ENCODE measurements around the gene KAT8.
"Not testable (repeated sequence)": the region's sequence is repeated elsewhere in the genome, so short reads cannot be mapped to it uniquely, and the experiment has no call there.

The KAT8 gene

DNA sequence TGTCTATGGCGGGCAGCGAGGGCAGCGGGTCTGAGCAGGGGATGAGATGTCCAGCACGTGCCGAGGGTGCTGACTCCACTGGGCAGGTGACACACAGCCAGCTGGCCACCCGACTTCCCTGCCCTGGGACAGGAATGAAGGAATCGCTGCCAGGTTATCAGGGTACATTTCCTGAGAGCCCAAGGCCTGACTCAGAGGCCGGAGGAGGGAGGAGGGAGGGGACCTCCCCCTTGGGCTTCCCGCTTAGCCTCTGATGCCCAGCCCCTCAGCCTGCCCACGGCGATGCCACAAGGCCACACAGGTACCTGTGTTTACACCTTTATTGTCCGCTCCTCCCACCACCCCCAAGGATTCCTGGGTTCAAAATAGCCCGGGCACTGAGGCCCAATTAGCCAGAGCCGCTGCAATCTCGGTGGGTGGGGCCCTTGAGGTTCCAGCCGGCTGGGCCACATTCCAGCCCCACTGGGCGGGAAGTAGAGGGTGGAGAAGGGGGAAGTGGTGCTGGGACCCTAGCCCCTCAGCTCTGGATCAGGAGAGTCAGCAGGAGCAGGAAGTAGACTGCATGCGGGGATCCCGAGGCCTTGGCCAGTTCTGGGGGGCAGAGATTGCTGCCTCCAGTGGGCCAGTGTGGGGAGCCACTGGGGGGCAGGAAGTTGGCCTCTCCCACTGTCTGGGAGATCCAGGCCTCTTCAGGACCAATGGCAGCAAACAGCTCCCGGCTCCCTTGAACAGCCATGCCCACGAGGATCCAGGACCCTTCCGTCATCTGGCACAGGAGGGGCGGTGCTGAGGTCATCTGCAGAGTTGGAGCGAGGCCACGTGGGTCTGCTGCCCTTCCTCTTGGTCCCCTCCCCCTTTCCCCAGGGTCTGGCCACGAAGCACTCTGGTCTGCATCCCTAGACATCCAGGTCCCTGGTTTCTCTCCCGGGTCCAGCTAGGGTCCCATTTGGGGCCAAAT, 21.4 kb downstream of the KAT8 start:
- Histone ChIP-seq H3K27ac (no peak overlapping the region), H3K27me3 (ENCODE audit: insufficient read depth, low read depth, severe bottlenecking) (no peaks in the 10 kb centered on the region), H3K4me3 (ENCODE audit: low read depth, low read length) (no peak overlapping the region), H3K9me3 (ENCODE audit: severe bottlenecking) (no peaks in the 10 kb centered on the region), H3K36me3 (no peaks in the 10 kb centered on the region)
- no peak for DNase-seq
- TF ChIP-seq, protein P1, sequence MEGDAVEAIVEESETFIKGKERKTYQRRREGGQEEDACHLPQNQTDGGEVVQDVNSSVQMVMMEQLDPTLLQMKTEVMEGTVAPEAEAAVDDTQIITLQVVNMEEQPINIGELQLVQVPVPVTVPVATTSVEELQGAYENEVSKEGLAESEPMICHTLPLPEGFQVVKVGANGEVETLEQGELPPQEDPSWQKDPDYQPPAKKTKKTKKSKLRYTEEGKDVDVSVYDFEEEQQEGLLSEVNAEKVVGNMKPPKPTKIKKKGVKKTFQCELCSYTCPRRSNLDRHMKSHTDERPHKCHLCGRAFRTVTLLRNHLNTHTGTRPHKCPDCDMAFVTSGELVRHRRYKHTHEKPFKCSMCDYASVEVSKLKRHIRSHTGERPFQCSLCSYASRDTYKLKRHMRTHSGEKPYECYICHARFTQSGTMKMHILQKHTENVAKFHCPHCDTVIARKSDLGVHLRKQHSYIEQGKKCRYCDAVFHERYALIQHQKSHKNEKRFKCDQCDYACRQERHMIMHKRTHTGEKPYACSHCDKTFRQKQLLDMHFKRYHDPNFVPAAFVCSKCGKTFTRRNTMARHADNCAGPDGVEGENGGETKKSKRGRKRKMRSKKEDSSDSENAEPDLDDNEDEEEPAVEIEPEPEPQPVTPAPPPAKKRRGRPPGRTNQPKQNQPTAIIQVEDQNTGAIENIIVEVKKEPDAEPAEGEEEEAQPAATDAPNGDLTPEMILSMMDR (IDR thresholded peaks at IDR 0.05; ENCODE audit: low read depth, low read length) = no peak

DNA sequence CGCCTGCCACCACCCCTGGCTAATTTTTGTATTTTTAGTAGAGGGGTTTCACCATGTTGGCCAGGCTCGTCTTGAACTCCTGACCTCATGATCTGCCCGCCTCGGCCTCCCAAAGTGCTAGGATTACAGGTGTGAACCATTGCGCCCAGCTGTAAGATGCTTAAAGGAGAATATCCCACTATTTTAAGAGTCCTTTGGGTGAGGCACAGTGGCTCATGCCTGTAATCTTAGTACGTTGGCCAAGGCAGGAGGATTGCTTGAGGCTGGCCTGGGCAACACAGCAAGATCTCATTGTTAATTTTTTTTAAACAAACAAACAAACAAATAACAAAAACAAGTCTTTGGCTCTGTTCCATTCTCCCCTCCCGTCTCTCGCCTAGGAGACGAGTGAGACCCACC, 23.6 kb downstream of the KAT8 start:
- not testable (repeated sequence) for H3K27ac ChIP-seq; H3K36me3 ChIP-seq; H3K4me3 ChIP-seq (ENCODE audit: low read depth, low read length); H3K27me3 ChIP-seq (ENCODE audit: insufficient read depth, low read depth, severe bottlenecking); DNase-seq; H3K9me3 ChIP-seq (ENCODE audit: severe bottlenecking)

DNA sequence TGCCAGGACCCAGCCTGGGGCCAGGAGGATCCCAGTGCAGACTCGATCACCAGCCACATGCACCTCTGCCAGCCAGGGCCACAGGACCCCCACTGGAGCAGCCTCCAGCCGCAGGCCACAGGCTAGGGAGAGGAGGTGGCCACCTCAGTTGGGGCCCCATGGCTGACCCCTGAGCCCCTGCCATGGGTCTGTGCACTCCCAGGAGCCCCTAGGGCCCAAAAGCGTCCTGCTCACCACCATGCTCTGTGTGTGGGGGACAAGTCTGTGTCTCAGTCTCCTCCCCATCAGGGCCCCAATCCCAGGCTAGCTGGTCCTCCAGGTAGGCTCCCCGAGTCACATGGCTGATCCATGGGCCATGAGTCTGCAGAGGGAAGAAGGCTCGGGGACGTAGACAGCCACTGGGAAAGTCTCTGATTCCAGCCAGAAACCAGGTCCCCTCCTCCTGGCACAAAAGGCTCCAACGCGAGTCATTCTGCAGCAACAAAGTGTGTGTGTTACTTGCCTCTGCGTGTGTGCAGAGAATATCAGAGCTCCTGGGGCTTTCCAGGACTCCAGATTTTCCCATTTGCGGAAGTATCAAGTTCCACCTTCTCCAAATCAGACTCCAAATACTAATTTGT, 24.1 kb downstream of the KAT8 start:
- Histone ChIP-seq H3K9me3 (ENCODE audit: severe bottlenecking) (no peaks in the 10 kb centered on the region), H3K36me3 (no peaks in the 10 kb centered on the region), H3K27ac (peak overlapping the region; percentile 74), H3K27me3 (ENCODE audit: insufficient read depth, low read depth, severe bottlenecking) (no peaks in the 10 kb centered on the region), H3K4me3 (ENCODE audit: low read depth, low read length) (peak overlapping the region; percentile 28)
- TF ChIP-seq, protein P1 (IDR thresholded peaks at IDR 0.05; ENCODE audit: low read depth, low read length) = no peak
- no peak for DNase-seq

DNA sequence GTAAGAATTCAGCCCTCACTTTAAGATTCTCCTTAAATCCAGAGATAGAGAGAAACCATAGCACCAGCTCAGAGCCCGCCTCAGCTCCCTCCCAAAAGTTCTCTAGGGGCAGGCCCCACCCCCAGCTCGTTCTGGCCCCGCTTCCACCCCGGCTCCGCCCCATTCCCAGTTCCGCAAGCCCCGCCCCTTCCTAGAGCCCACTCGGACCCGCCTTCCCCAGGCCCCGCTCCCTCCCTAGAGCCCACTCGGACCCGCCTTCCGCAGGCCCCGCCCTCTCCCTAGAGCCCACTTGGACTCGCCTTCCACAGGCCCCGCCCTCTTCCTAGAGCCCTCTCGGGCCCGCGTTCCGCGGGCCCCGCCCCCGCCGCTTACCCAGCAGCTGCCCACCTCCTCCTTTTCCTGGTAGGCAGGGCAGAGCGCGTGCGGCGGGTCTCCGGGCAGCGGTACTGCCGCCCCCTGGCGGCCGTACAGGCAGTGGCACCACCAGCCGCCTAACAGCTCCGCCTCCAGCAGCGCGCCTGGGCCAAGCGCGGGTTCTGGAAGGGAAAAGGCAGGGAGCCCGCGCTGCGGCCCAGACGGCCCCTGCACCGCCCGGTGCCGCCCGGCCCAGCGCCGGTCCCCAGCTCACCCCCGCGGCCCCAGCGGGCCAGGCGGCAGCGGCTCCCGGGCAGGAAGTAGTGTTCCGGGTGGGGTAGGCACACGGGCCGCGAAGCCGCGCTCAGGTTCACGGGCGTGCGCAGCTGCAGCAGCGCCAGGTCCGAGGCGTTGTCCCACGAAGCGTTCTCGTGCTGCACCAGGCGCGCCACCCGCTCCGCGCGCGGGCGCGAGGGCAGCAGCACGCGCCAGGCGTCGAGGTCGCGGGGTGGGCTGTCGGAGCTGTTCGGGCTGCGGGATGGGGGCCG, 24.9 kb downstream of the KAT8 start:
- peak overlapping the region; percentile 28 for H3K4me3 ChIP-seq (ENCODE audit: low read depth, low read length)
- peak overlapping the region; percentile 74 for H3K27ac ChIP-seq
- no peaks in the 10 kb centered on the region for H3K27me3 ChIP-seq (ENCODE audit: insufficient read depth, low read depth, severe bottlenecking)

DNA sequence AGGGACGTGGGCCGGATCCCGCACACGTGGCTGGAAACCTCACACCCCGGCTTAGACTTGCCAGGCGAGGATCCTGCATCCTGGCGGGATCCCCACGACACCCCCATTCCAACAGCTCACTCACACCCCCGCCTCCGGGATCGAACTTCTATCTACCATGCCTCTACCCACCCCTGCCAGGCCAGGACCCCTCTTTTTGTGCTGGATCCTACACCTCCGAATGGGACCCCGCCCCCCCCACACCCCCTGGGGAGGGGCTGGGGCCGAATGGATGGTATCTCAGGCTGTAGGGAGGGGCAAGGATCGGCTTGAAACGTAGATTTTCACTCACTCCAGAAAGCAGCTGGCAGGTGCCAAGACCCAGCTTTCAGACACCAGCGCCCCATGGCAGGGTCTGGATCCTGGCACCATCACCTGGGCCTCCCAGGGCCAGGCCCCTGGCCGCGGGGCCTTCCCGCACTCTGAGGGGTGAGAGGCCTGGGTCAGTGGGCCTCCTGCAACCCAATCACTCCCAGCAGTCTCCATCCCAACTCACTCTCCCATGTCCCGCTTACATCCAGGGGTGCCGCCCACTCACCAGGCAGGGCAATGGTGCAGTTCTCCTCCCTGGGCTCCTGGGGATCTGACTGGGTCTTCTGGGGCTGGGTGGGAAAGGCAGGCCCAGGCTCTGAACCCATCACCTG, 25.7 kb downstream of the KAT8 start:
- H3K27ac ChIP-seq = no peak overlapping the region; the same call in 1 of the 2 replicates
- TF ChIP-seq, protein P1 (IDR thresholded peaks at IDR 0.05; ENCODE audit: low read depth, low read length) = no peak
- no peak for DNase-seq
- no peaks in the 10 kb centered on the region for H3K9me3 ChIP-seq (ENCODE audit: severe bottlenecking)
- H3K4me3 ChIP-seq (ENCODE audit: low read depth, low read length) = no peak overlapping the region
- H3K36me3 ChIP-seq = no peaks in the 10 kb centered on the region
- no peaks in the 10 kb centered on the region for H3K27me3 ChIP-seq (ENCODE audit: insufficient read depth, low read depth, severe bottlenecking)

More for the DNA sequence above, 24.9 kb downstream of the KAT8 start:
- no peaks in the 10 kb centered on the region for H3K36me3 ChIP-seq
- H3K9me3 ChIP-seq (ENCODE audit: severe bottlenecking) = no peaks in the 10 kb centered on the region
- TF ChIP-seq, protein P1 (IDR thresholded peaks at IDR 0.05; ENCODE audit: low read depth, low read length) = peak; percentile 91
- DNase-seq = peak; percentile 99

Data from WERI-Rb-1 (cell line).